Neural cell (in vitro differentiated cells): ENCODE results near the gene ARFRP1. TPM values are rescaled to one million over a fixed set of nuclear protein-coding genes. Genes with fewer than 3 reads are reported as not detected.

Experiments
- H2AFZ ChIP-seq: fragments of 200-600, 300-800 bp; sonication (generic), shearing (Covaris generic); 2 replicates; pipeline ENCODE4 v1.6.0; 2014; ENCODE audit warnings: low read depth, mild to moderate bottlenecking, antibody characterized with exemption, low read length, moderate library complexity
- H3F3A ChIP-seq: fragments of 200-600 bp; shearing (Covaris generic); 2 replicates; pipeline ENCODE4 v1.6.1; 2016; ENCODE audit warnings: mild to moderate bottlenecking, moderate library complexity, mixed read lengths, antibody characterized with exemption, low read length; ENCODE audit not compliant: insufficient read depth, poor library complexity, severe bottlenecking
- H3K27ac ChIP-seq: fragments of 200-600, 300-800 bp; sonication (generic), shearing (Covaris generic); 2 replicates; pipeline ENCODE4 v1.5.1; 2014; ENCODE audit warnings: mild to moderate bottlenecking, low read length, moderate library complexity
- H3K27me3 ChIP-seq: fragments of 300-800, 200-600 bp; sonication (generic), shearing (Covaris generic); 2 replicates; pipeline ENCODE4 v1.6.0; 2014; ENCODE audit warnings: mild to moderate bottlenecking, low read depth, low read length, moderate library complexity; ENCODE audit not compliant: insufficient read depth
- H3K36me3 ChIP-seq: fragments of 300-800, 200-600 bp; sonication (generic), shearing (Covaris generic); 2 replicates; pipeline ENCODE4 v1.5.1; 2014; ENCODE audit warnings: mild to moderate bottlenecking, antibody characterized with exemption, low read length, moderate library complexity; ENCODE audit not compliant: insufficient read depth
- H3K4me2 ChIP-seq: fragments of 300-800, 200-600 bp; sonication (generic), shearing (Covaris generic); 2 replicates; pipeline ENCODE4 v1.6.0; 2014; ENCODE audit warnings: mild to moderate bottlenecking, low read length
- H3K4me3 ChIP-seq: fragments of 300-800, 200-600 bp; sonication (generic), shearing (Covaris generic); 2 replicates; pipeline ENCODE4 v1.5.1; 2014; ENCODE audit warnings: mild to moderate bottlenecking, low read length, moderate library complexity
- H3K79me2 ChIP-seq: fragments of 200-600 bp; shearing (Covaris generic); replicated peaks from 2 replicates; pipeline ENCODE4 v1.6.0; 2014; ENCODE audit warnings: mild to moderate bottlenecking, low read length, moderate library complexity; ENCODE audit not compliant: insufficient read depth
- H3K9ac ChIP-seq: fragments of 300-800, 200-600 bp; sonication (generic), shearing (Covaris generic); 2 replicates; pipeline ENCODE4 v1.6.1; 2016; ENCODE audit warnings: mild to moderate bottlenecking, low read length, mixed read lengths
- H3K9me2 ChIP-seq: fragments of 200-600 bp; shearing (Covaris generic); 2 replicates; pipeline ENCODE4 v1.6.1; 2016; ENCODE audit warnings: mild to moderate bottlenecking, low read length, mixed read lengths; ENCODE audit not compliant: insufficient read depth
- H3K9me3 ChIP-seq: fragments of 200-600, 300-800 bp; sonication (generic), shearing (Covaris generic); 2 replicates; pipeline ENCODE4 v1.6.1; 2016; ENCODE audit warnings: mild to moderate bottlenecking, mixed run types, low read length, moderate library complexity, mixed read lengths
- H4K20me1 ChIP-seq: fragments of 200-600 bp; shearing (Covaris generic); 2 replicates; pipeline ENCODE4 v1.6.1; 2016; ENCODE audit warnings: mild to moderate bottlenecking, mixed run types; ENCODE audit not compliant: insufficient read depth
- EP300 ChIP-seq: fragments of 450-650 bp; conservative IDR thresholded peaks from 2 replicates; pipeline ENCODE4 v1.6.1; 2014; ENCODE audit warnings: antibody characterized with exemption, mild to moderate bottlenecking, moderate library complexity; ENCODE audit not compliant: poor library complexity, severe bottlenecking
- EZH2 ChIP-seq: fragments of 200-600, 300-800 bp; shearing (Covaris generic), sonication (generic); IDR thresholded peaks from 2 replicates; pipeline ENCODE4 v1.6.1; 2014; ENCODE audit warnings: antibody characterized with exemption, low read length, borderline replicate concordance, mild to moderate bottlenecking; ENCODE audit not compliant: insufficient read depth, poor library complexity, severe bottlenecking
- MXI1 ChIP-seq: fragments of 450-650 bp; conservative IDR thresholded peaks from 2 replicates; pipeline ENCODE4 v1.6.1; 2014; ENCODE audit warnings: antibody characterized with exemption, mild to moderate bottlenecking; ENCODE audit not compliant: poor library complexity, severe bottlenecking
- POLR2AphosphoS5 ChIP-seq: IDR thresholded peaks from 2 replicates; pipeline ENCODE4 v1.6.1; 2012
- RAD21 ChIP-seq: fragments of 450-650 bp; conservative IDR thresholded peaks from 2 replicates; pipeline ENCODE4 v1.6.1; 2014; ENCODE audit warnings: antibody characterized with exemption, mild to moderate bottlenecking, moderate library complexity
- SMC3 ChIP-seq: fragments of 450-650 bp; conservative IDR thresholded peaks from 2 replicates; pipeline ENCODE4 v1.6.1; 2014; ENCODE audit warnings: antibody characterized with exemption, mild to moderate bottlenecking, moderate library complexity; ENCODE audit not compliant: poor library complexity
- TAF1 ChIP-seq: IDR thresholded peaks from 2 replicates; pipeline ENCODE4 v1.6.1; 2012; ENCODE audit warnings: low read depth
- polyA plus RNA-seq: library from polyadenylated mRNA; depleted of rRNA; stranded (reverse); fragments of >200 nt; gene quantifications from 2 replicates; pipeline ENCODE4 v1.2.3, GENCODE V29; 2014
- TF ChIP-seq, protein P1 (sequence below): fragments of 450-650 bp; IDR thresholded peaks from 2 replicates; pipeline ENCODE4 v1.5.1; 2014; ENCODE audit warnings: antibody characterized with exemption, mild to moderate bottlenecking, moderate library complexity; ENCODE audit not compliant: poor library complexity, severe bottlenecking
- TF ChIP-seq, protein P2 (sequence below): IDR thresholded peaks from 2 replicates; pipeline ENCODE4 v1.6.1; 2012; ENCODE audit warnings: borderline replicate concordance

ARFRP1 gene
- polyA plus RNA-seq, 1 donor from 2014 or later, result 70.9 TPM

DNA sequence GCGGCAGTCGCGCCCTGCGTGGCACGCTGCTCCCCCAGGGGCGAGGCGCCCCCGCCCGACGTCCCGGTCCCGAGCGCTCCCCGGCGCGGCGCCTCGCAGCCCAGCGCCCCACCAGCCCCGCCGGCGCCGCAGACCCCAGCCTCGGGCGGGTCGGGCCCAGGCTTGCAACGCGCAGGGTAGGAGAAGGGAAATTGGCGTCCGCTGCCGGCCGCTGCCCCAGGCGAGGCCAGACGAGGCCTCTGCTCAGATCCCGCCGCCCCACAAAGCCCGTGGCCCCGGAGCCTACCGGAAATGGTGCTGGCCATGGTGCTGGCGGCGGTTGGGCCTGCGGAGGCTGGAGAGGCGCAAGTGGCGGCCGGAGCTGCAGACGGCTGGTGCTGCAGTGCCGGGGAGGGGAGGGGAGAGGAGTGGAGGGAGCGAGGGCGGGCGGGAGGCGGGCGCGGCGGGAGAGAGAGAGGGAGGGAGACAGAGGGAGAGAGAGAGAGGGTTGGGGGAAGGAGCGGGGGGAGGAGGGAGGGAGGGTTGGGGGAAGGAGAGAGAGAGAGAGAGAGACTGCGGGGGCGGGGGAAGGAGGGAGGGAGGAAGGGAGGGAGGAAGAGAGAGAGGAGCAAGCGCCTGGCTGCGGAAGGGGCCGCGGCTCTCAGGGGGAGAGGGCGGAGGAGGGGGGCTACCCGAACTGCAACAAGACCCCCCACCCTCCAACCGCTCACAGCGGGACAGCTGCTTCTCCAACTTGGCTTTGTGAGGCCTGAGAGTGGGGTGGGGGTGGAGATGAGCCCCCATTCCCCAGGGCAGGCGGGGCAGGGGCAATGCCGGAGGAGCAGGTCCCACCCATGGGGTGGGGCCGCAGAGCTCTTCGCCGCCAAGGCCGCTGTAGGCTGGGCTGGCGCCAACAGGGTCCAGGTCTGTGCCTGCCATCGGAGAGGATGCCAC lies 54.5 kb downstream of the ARFRP1 start, which contains the start of gene STMN3:
Gene STMN3 (minus strand): TSS at position 384 of the 933 bp plus-strand sequence. CDS start 79 bp downstream, at position 305.
- Histone ChIP-seq H3K36me3 (no peaks in the 10 kb centered on the region), H3F3A (no peaks in the 10 kb centered on the region), H3K4me2 (peak within 1 kb of the TSS; percentile 92), H3K9ac (peak within 1 kb of the TSS; percentile 97), H3K9me2 (no peaks in the 10 kb centered on the region), H3K4me3 (peak within 1 kb of the TSS; percentile 93), H3K27ac (peak within 1 kb of the TSS; percentile 95), H3K79me2 (peaks cover 19% of the 10 kb centered on the region), H3K27me3 (no peaks in the 10 kb centered on the region), H4K20me1 (peaks cover 14% of the 10 kb centered on the region), H2AFZ (peak within 1 kb of the TSS; percentile 68), H3K9me3 (no peaks in the 10 kb centered on the region)
- TF ChIP-seq TAF1 (peak; percentile 92), EZH2 (no peak), MXI1 (peak; percentile 57), EP300 (peak; percentile 18), POLR2AphosphoS5 (peak; percentile 89), RAD21 (no peak), SMC3 (peak; percentile 9)
- TF ChIP-seq, protein P1, sequence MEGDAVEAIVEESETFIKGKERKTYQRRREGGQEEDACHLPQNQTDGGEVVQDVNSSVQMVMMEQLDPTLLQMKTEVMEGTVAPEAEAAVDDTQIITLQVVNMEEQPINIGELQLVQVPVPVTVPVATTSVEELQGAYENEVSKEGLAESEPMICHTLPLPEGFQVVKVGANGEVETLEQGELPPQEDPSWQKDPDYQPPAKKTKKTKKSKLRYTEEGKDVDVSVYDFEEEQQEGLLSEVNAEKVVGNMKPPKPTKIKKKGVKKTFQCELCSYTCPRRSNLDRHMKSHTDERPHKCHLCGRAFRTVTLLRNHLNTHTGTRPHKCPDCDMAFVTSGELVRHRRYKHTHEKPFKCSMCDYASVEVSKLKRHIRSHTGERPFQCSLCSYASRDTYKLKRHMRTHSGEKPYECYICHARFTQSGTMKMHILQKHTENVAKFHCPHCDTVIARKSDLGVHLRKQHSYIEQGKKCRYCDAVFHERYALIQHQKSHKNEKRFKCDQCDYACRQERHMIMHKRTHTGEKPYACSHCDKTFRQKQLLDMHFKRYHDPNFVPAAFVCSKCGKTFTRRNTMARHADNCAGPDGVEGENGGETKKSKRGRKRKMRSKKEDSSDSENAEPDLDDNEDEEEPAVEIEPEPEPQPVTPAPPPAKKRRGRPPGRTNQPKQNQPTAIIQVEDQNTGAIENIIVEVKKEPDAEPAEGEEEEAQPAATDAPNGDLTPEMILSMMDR, result no peak
- TF ChIP-seq, protein P2, sequence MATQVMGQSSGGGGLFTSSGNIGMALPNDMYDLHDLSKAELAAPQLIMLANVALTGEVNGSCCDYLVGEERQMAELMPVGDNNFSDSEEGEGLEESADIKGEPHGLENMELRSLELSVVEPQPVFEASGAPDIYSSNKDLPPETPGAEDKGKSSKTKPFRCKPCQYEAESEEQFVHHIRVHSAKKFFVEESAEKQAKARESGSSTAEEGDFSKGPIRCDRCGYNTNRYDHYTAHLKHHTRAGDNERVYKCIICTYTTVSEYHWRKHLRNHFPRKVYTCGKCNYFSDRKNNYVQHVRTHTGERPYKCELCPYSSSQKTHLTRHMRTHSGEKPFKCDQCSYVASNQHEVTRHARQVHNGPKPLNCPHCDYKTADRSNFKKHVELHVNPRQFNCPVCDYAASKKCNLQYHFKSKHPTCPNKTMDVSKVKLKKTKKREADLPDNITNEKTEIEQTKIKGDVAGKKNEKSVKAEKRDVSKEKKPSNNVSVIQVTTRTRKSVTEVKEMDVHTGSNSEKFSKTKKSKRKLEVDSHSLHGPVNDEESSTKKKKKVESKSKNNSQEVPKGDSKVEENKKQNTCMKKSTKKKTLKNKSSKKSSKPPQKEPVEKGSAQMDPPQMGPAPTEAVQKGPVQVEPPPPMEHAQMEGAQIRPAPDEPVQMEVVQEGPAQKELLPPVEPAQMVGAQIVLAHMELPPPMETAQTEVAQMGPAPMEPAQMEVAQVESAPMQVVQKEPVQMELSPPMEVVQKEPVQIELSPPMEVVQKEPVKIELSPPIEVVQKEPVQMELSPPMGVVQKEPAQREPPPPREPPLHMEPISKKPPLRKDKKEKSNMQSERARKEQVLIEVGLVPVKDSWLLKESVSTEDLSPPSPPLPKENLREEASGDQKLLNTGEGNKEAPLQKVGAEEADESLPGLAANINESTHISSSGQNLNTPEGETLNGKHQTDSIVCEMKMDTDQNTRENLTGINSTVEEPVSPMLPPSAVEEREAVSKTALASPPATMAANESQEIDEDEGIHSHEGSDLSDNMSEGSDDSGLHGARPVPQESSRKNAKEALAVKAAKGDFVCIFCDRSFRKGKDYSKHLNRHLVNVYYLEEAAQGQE, result peak; percentile 95

DNA sequence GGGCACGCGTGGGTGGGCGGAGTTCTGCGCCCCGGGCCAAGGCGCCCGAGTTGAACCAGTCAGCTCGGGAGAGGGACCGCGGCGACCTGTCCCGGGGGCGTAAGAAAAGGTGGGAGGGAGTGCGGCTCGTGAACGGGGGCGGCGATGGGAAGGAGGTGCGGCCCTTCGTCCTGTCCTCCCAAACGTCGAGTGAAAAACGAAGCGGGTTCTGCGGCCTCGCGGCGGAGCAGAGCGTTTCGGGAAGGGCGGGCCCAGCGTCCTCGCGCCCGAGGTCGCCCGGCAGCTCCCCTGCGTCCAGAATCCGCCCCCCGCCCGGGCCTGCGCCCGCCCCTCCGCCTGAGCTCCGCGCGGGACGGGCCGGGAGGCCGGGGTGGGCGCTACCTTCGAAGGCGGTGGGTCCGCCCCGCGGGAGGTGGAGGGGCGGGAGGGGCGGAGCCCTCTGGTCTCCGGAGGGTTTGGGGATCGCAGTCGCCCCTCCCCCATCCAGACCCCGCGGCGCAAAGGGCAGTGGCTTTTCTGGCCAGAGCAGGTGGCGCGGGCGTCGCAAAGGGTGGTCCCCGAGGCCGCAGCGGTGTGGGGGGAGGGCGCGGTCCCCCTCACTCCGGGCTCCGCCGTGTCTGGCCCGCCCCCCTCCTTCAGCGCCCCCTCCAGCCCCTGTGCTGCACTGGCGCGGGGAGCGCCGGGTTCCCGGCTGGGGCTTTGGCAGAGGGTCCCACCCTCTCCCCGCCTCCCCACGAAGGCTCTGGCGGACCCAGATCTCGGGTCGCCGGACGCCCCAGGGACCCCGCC lies 55.4 kb downstream of the ARFRP1 start:
- TF ChIP-seq MXI1 (no peak), POLR2AphosphoS5 (no peak), SMC3 (no peak), EZH2 (no peak), RAD21 (peak; percentile 4), EP300 (no peak)
- TF ChIP-seq, protein P1, result no peak
- peak overlapping the region; percentile 93 for H3K4me3 ChIP-seq
- H2AFZ ChIP-seq, result no peak overlapping the region
- H3F3A ChIP-seq, result no peaks in the 10 kb centered on the region
- H3K4me2 ChIP-seq, result peak overlapping the region; percentile 92
- H3K36me3 ChIP-seq, result no peaks in the 10 kb centered on the region
- peaks cover 22% of the 10 kb centered on the region for H3K79me2 ChIP-seq
- no peaks in the 10 kb centered on the region for H3K9me3 ChIP-seq
- H4K20me1 ChIP-seq, result peaks cover 14% of the 10 kb centered on the region
- H3K9ac ChIP-seq, result peak overlapping the region; percentile 97
- no peaks in the 10 kb centered on the region for H3K27me3 ChIP-seq
- no peaks in the 10 kb centered on the region for H3K9me2 ChIP-seq
- H3K27ac ChIP-seq, result peak overlapping the region; percentile 95
